HG02840 (cell line): ENCODE data around the gene CUEDC2.

ENCODE experiments used
- ATAC-seq: cut with Tn5 transposase; IDR thresholded peaks from one replicate; pipeline ENCODE4 v1.9.1; 2021; ENCODE audit warnings: mild to moderate bottlenecking, moderate library complexity, moderate number of reproducible peaks; ENCODE audit not compliant: unreplicated experiment, low FRiP score

Gene CUEDC2

DNA sequence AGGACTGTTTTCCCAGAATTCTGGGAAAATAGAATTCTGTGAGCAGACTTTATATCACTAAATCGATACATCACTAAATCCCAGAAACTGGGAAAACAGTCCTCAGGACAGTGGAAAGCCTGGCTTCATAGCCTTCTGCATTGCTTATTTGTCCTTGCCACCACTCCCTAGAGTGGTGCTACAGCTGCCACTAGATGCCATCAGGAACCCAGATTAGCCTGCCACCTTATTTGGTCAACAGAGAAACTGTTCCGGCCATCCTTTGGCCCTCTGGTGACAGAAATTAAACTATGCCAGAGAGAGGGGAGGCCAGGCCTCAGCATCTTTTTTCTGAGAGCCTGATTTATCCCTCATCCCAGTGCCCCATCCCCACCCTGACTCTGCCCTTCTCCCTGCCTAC is 56.5 kb downstream of the CUEDC2 start:
- no peak for ATAC-seq

DNA sequence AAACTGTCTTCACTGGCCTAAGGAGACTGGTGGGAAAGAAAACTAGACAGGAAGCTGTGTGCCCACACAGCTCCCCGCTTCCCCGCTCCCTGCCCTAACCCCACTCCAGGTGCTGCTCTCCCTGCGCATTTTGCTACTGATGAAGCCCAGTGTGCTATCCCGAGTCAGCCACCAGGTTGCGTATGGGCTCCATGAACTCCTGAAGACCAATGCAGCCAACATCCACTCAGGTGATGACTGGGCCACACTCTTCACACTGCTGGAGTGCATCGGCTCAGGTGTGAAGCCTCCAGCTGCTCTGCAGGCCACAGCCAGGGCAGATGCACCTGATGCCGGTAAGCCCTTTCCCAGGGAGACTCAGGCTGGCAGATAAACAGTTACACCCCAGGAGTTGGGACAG is 57.1 kb downstream of the CUEDC2 start:
- ATAC-seq: no peak
